CD14-positive monocyte (primary cell): ENCODE measurements around the gene CASK. TPM values are rescaled to one million over a fixed set of nuclear protein-coding genes. Genes with fewer than 3 reads are reported as not detected.

ENCODE experiments used
- DNase-seq, 3 donors: peaks; one replicate each; pipeline ENCODE4 v3.0.0-alpha.2; 2011 to 2022
- H2AFZ ChIP-seq: 2 replicates; pipeline ENCODE4 v1.6.0; 2012; ENCODE audit warnings: mild to moderate bottlenecking, low read depth, low read length, inconsistent platforms; ENCODE audit not compliant: insufficient read depth, poor library complexity, severe bottlenecking
- H3K27ac ChIP-seq, 2 donors: 1 replicate in 1 of 2; 2 replicates in 1 of 2; pipeline ENCODE4 v1.5.1; 2012 to 2013; ENCODE audit warnings: low read length in 2 of 2, control low read depth in 1 of 2, inconsistent platforms in 1 of 2, low read depth in 1 of 2, mild to moderate bottlenecking in 1 of 2
- H3K27me3 ChIP-seq, 2 donors: one replicate each; pipeline versions ENCODE4 v1.6.0 to v1.6.1; 2011 to 2013; ENCODE audit warnings: low read length in 2 of 2; ENCODE audit not compliant: control insufficient read depth in 2 of 2, insufficient read depth in 2 of 2
- H3K36me3 ChIP-seq, 2 donors: replicated peaks in 1 of 2; 1 replicate in 1 of 2; 2 replicates in 1 of 2; pipeline versions ENCODE4 v1.5.1 to v1.6.1; 2012 to 2013; ENCODE audit warnings: low read length in 2 of 2, control low read depth in 1 of 2, inconsistent platforms in 1 of 2, mild to moderate bottlenecking in 1 of 2; ENCODE audit not compliant: insufficient read depth in 2 of 2, control insufficient read depth in 1 of 2
- H3K4me1 ChIP-seq, 2 donors: 1 replicate in 1 of 2; 2 replicates in 1 of 2; pipeline versions ENCODE4 v1.5.1 to v1.6.1; 2012 to 2013; ENCODE audit warnings: low read length in 2 of 2, control low read depth in 1 of 2, inconsistent platforms in 1 of 2, mild to moderate bottlenecking in 1 of 2, moderate library complexity in 1 of 2; ENCODE audit not compliant: insufficient read depth in 2 of 2, control insufficient read depth in 1 of 2
- H3K4me2 ChIP-seq: replicated peaks from 2 replicates; pipeline ENCODE3; 2012; ENCODE audit warnings: low read length, moderate library complexity, mild to moderate bottlenecking; ENCODE audit not compliant: poor library complexity, severe bottlenecking; ENCODE audit errors: extremely low read depth
- H3K4me3 ChIP-seq, 3 experiments: fragments of 200-600 bp in 1 of 3; sonication (generic) in 1 of 3; replicated peaks in 1 of 3; 1 replicate in 2 of 3; 2 replicates in 1 of 3; pipeline ENCODE4 v1.5.1; 2011 to 2013; ENCODE audit warnings: low read length in 3 of 3, mild to moderate bottlenecking in 3 of 3, control low read depth in 2 of 3, low read depth in 2 of 3, inconsistent platforms in 1 of 3, moderate library complexity in 1 of 3
- H3K79me2 ChIP-seq: 2 replicates; pipeline ENCODE4 v1.6.0; 2012; ENCODE audit warnings: mild to moderate bottlenecking, control low read depth, inconsistent platforms, low read length, moderate library complexity; ENCODE audit not compliant: insufficient read depth
- H3K9ac ChIP-seq: 2 replicates; pipeline ENCODE4 v1.6.0; 2017; ENCODE audit warnings: low read length, mild to moderate bottlenecking; ENCODE audit not compliant: insufficient read depth, poor library complexity, severe bottlenecking
- H3K9me3 ChIP-seq, 2 donors: replicated peaks in 1 of 2; 1 replicate in 1 of 2; 2 replicates in 1 of 2; pipeline versions ENCODE4 v1.5.1 to v1.6.1; 2012 to 2013; ENCODE audit warnings: low read length in 2 of 2, control low read depth in 1 of 2; ENCODE audit not compliant: control insufficient read depth in 1 of 2, insufficient read depth in 1 of 2
- H4K20me1 ChIP-seq: 2 replicates; pipeline ENCODE4 v1.6.0; 2012; ENCODE audit warnings: mild to moderate bottlenecking, low read length, control low read depth, moderate library complexity; ENCODE audit not compliant: insufficient read depth
- H3K27ac Mint-ChIP-seq, 7 donors: one replicate each; pipeline ENCODE4 v1.8.0; 2020; ENCODE audit warnings: mild to moderate bottlenecking in 7 of 7, mixed read lengths in 7 of 7, moderate library complexity in 6 of 7, inconsistent platforms in 2 of 7
- H3K27me3 Mint-ChIP-seq, 3 donors: one replicate each; pipeline ENCODE4 v1.8.0; 2021 to 2022; ENCODE audit warnings: low read depth in 3 of 3, mild to moderate bottlenecking in 3 of 3, mixed read lengths in 3 of 3, moderate library complexity in 3 of 3, inconsistent platforms in 1 of 3
- H3K36me3 Mint-ChIP-seq, 2 donors: one replicate each; pipeline ENCODE4 v1.8.0; 2020; ENCODE audit warnings: mixed read lengths in 2 of 2, inconsistent platforms in 1 of 2, mild to moderate bottlenecking in 1 of 2
- H3K4me1 Mint-ChIP-seq: one replicate; pipeline ENCODE4 v1.8.0; 2020; ENCODE audit warnings: mild to moderate bottlenecking, mixed read lengths
- H3K4me3 Mint-ChIP-seq, 2 donors: one replicate each; pipeline ENCODE4 v1.8.0; 2020; ENCODE audit warnings: mild to moderate bottlenecking in 2 of 2, mixed read lengths in 2 of 2, moderate library complexity in 1 of 2
- H3K9me3 Mint-ChIP-seq, 7 donors: one replicate each; pipeline ENCODE4 v1.8.0; 2020 to 2022; ENCODE audit warnings: mixed read lengths in 7 of 7, mild to moderate bottlenecking in 6 of 7, moderate library complexity in 6 of 7, inconsistent platforms in 2 of 7
- WGBS: methylation state at CpG from one replicate; pipeline ENCODE4 v1.1.5; 2013; ENCODE audit warnings: missing lambda C conversion rate; ENCODE audit not compliant: insufficient coverage; 5-methylcytosine and 5-hydroxymethylcytosine counted together
- intact Hi-C, 2 donors: fragments of 100-400 bp; cut with micrococcal nuclease; formaldehyde crosslinking; loops; one replicate each; pipeline versions ENCODE4 v1.15.0 to v1.15.1; 2023
- polyA plus RNA-seq, 3 donors: library from polyadenylated mRNA; depleted of rRNA in 1 of 3; unstranded in 2 of 3; stranded (reverse) in 1 of 3; fragments of 300-500 nt in 2 of 3; fragments of >200 nt in 1 of 3; fragmentation: Illumina TruSeq in 2 of 3; gene quantifications; 1 replicate in 2 of 3; 2 replicates in 1 of 3; pipeline ENCODE4 v1.2.3, GENCODE V29; 2012 to 2021
- TF ChIP-seq, protein P1 (sequence below): fragments of 200-600 bp; IDR thresholded peaks from one replicate; pipeline ENCODE4 v1.8.0; 2022; ENCODE audit warnings: antibody characterized with exemption, mild to moderate bottlenecking

Gene CASK
- polyA plus RNA-seq, 3 donors, result 0.48 to 7.4 (median 2.5) TPM

DNA sequence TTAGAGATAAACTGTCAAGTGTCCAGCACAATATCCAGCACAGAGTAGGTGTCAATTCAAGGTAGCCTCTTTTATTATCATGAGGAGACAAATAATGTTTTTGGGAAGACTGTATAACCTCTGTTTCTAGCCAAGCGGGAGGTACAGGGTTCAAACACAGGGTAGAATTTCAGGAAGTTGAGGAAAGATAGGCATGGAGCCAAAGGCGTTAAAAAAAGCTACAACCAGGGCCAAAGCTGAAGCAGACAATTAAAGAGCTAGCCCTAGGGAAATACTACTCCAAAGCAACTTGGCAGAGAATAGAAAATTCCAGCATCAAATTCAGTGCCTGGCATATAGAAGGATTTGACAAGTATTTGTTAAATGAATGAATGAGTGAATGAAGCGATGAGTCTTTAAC lies 40.0 kb upstream of the CASK start:
- Histone ChIP-seq H3K4me1 (no peaks in the 10 kb centered on the region), H3K27me3 (peaks cover 0 to 2% of the 10 kb centered on the region in 2 donors), H3K79me2 (no peaks in the 10 kb centered on the region), H4K20me1 (no peaks in the 10 kb centered on the region), H3K4me2 (no peak overlapping the region), H2AFZ (no peak overlapping the region), H3K4me3 (no peak overlapping the region), H3K9me3 (no peaks in the 10 kb centered on the region), H3K27ac (no peak overlapping the region), H3K9ac (no peak overlapping the region), H3K36me3 (no peaks in the 10 kb centered on the region)
- Mint-ChIP-seq H3K36me3 (no peaks in the 10 kb centered on the region), H3K4me3 (no peak overlapping the region), H3K27ac (no peak overlapping the region), H3K9me3 (peaks cover 0 to 5% (median 1%) of the 10 kb centered on the region in 7 donors), H3K4me1 (no peaks in the 10 kb centered on the region), H3K27me3 (peaks cover 0 to 2% (median 2%) of the 10 kb centered on the region in 3 donors)
- TF ChIP-seq, protein P1, sequence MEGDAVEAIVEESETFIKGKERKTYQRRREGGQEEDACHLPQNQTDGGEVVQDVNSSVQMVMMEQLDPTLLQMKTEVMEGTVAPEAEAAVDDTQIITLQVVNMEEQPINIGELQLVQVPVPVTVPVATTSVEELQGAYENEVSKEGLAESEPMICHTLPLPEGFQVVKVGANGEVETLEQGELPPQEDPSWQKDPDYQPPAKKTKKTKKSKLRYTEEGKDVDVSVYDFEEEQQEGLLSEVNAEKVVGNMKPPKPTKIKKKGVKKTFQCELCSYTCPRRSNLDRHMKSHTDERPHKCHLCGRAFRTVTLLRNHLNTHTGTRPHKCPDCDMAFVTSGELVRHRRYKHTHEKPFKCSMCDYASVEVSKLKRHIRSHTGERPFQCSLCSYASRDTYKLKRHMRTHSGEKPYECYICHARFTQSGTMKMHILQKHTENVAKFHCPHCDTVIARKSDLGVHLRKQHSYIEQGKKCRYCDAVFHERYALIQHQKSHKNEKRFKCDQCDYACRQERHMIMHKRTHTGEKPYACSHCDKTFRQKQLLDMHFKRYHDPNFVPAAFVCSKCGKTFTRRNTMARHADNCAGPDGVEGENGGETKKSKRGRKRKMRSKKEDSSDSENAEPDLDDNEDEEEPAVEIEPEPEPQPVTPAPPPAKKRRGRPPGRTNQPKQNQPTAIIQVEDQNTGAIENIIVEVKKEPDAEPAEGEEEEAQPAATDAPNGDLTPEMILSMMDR, result no peak
- no peak for DNase-seq
- WGBS, result 88% methylated on average over 1 of the region's 3 CpGs
- intact Hi-C loops, result no loop called here

DNA sequence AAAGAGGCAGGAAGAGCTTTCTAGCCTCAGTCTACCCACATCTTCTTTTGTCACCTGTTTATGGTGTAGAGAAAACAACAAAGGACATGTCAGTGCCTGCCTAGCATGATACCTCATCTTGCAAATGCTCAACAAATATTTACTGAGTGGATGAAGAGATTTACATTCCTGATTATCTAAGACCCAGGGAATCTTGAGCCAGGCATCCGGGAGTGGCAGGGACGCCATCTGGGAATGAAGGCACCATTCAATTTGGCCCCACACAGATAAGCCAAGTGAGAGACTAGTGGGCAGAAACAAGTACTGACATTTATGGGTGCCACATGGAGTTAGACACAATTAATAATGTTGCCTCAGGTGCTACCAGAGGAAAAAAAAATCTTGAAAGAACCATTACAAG lies 36.8 kb upstream of the CASK start:
- H3K9me3 Mint-ChIP-seq, result peaks cover 0 to 5% (median 1%) of the 10 kb centered on the region in 7 donors
- Histone ChIP-seq H3K9ac (no peak overlapping the region), H3K9me3 (no peaks in the 10 kb centered on the region), H3K27ac (no peak overlapping the region), H3K27me3 (peaks cover 0 to 2% of the 10 kb centered on the region in 2 donors), H3K36me3 (no peaks in the 10 kb centered on the region), H3K79me2 (no peaks in the 10 kb centered on the region), H3K4me3 (no peak overlapping the region), H3K4me1 (no peaks in the 10 kb centered on the region), H2AFZ (no peak overlapping the region), H3K4me2 (no peak overlapping the region), H4K20me1 (no peaks in the 10 kb centered on the region)
- no peaks in the 10 kb centered on the region for H3K36me3 Mint-ChIP-seq
- H3K27me3 Mint-ChIP-seq, result peaks cover 0 to 2% (median 0%) of the 10 kb centered on the region in 3 donors
- intact Hi-C loops, result no loop called here
- no peaks in the 10 kb centered on the region for H3K4me1 Mint-ChIP-seq
- no peak for DNase-seq
- no peak overlapping the region for H3K4me3 Mint-ChIP-seq
- no CpG with 5 or more reads among the region's 2 CpGs for WGBS
- TF ChIP-seq, protein P1, result no peak
- H3K27ac Mint-ChIP-seq, result no peak overlapping the region
